Fibroblast of pulmonary artery (primary cell): ENCODE measurements around the gene RGS3.
A peak's percentile ranks its signal among the peaks of the same experiment; 100 is the strongest.

Experiments
- DNase-seq: peaks from one replicate; pipeline ENCODE4 v3.0.0-alpha.2; 2010; ENCODE audit warnings: low read depth
- H3K4me3 ChIP-seq: replicated peaks from 2 replicates; pipeline ENCODE4 v1.5.1; 2011; ENCODE audit warnings: low read depth, mild to moderate bottlenecking, control low read depth, low read length, moderate library complexity
- CTCF ChIP-seq: IDR thresholded peaks from 2 replicates; pipeline ENCODE4 v1.5.1; 2011; ENCODE audit warnings: mild to moderate bottlenecking, control low read depth, low read length, inconsistent platforms; ENCODE audit errors: missing control alignments

RGS3 gene

GRCh38 chr9:113563826-113564497 lies 100.4 kb downstream of the RGS3 start:
- no peak for DNase-seq
- no peak for TF ChIP-seq CTCF
- H3K4me3 ChIP-seq = no peak overlapping the region

GRCh38 chr9:113564498-113565237 lies 101.1 kb downstream of the RGS3 start:
- TF ChIP-seq CTCF = no peak
- peak; percentile 67 for DNase-seq
- H3K4me3 ChIP-seq = peak overlapping the region; percentile 65

GRCh38 chr9:113566016-113566711 lies 102.6 kb downstream of the RGS3 start:
- H3K4me3 ChIP-seq = peak overlapping the region; percentile 65
- no peak for DNase-seq
- TF ChIP-seq CTCF = no peak

- no peak for DNase-seq
- H3K4me3 ChIP-seq = no peak overlapping the region
- TF ChIP-seq CTCF = no peak
Observed at GRCh38 chr9:113566712-113567071, 103.2 kb downstream of the RGS3 start.

- no peak for TF ChIP-seq CTCF
Observed at GRCh38 chr9:113567361-113568080, 104.0 kb downstream of the RGS3 start.

GRCh38 chr9:113568081-113568435 lies 104.5 kb downstream of the RGS3 start:
- TF ChIP-seq CTCF = no peak

More at GRCh38 chr9:113567361-113568080, 104.0 kb downstream of the RGS3 start:
- no peak for DNase-seq
- H3K4me3 ChIP-seq = no peak overlapping the region

More at GRCh38 chr9:113568081-113568435, 104.5 kb downstream of the RGS3 start:
- H3K4me3 ChIP-seq = no peak overlapping the region
- DNase-seq = no peak
